HG03457 (cell line): ENCODE results near the gene TPM2.

ENCODE experiments used
- ATAC-seq: cut with Tn5 transposase; IDR thresholded peaks from one replicate; pipeline ENCODE4 v1.9.1; 2021; ENCODE audit warnings: moderate number of reproducible peaks; ENCODE audit not compliant: unreplicated experiment

Gene TPM2

DNA sequence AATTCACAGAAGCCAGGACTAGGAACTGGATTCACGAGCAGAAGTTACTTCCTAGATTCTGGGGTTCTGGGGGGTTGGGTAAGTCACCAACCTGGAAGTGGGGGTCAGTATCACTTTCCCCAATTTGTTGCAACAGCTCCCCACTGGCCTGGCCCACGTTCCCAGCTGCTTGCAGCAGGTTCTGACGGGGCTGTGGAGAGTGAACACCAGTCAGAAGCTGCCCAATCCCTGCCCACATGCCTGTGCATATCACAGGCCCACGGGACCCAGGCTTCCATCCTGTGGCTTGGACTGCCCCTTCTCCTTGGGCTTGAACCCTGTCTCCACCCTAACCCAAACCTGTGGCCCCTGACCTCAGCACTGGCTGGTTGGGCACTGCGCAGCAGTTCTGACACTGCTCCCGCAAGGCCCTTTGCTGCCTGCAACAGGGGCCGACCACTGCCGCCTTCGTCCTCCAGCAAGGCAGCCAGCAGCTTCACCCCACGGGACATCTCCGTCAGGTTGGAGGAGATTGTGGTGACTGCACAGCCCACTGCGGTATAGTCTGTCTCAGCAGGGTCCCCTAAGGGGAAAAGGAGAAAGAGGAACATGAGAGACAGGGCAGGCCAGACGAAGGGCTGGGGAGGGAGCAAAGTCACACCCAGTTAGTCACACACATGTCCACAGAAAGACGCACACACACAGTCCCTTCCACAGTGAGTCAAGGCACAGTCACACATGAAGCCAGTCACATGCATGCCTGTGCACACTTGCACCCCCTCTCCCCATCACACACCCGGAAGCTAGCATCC, 29.2 kb upstream of the TPM2 start:
- ATAC-seq = no peak

DNA sequence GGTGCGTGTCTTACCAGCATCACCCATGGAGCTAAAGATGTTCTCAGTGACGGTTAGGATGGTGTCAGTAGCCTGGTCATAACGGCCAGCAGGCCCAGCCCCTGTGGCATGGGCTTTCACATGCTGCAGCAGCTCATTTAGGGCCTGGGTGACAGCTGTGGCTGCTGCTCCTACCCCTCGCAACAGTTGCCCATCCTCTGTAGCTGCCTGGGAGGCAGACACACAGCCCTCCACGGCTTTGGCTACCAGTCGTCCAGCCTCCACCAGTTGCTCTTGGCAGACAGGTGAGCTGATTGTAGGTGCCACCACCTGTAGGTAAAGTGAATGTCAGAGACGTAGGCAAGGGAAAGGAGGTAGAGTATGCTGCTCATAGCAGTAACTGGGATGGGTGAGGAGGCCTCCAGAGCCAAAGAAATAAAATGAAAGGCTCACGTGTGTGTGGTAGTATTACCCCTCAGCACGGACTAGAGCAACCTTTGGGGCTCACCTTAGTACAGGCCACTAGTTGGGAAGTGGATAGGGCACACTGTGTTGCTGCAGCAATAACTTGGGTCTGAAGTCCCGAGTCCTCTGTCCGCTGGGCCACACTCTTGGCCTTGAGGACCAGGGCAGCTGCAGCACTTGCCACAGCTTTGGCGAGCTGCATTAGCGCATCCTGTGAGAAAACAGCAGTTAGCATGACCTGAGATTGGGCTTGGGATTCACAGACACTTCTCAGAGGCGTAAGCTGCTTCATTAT, 27.6 kb upstream of the TPM2 start:
- ATAC-seq = no peak

DNA sequence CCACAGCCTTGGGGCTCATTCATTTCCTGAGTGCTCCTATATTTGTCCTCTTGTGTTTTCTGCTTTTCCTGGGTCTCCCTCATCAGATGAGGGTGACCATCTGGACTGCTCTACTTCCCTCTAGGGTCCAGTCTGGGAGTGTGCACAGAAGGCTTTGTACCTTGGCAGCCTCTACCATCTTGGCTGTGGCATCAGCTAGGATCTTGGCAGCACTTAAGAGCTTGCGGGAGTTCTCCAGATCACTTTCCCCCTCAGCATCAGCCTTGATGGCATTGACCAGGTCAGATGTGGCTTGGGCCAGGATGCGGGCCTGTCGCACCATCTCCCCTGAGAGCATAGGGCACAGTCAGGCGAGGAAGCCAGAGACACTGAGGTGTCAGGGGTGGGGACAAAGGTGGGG, 26.5 kb upstream of the TPM2 start:
- ATAC-seq = no peak

DNA sequence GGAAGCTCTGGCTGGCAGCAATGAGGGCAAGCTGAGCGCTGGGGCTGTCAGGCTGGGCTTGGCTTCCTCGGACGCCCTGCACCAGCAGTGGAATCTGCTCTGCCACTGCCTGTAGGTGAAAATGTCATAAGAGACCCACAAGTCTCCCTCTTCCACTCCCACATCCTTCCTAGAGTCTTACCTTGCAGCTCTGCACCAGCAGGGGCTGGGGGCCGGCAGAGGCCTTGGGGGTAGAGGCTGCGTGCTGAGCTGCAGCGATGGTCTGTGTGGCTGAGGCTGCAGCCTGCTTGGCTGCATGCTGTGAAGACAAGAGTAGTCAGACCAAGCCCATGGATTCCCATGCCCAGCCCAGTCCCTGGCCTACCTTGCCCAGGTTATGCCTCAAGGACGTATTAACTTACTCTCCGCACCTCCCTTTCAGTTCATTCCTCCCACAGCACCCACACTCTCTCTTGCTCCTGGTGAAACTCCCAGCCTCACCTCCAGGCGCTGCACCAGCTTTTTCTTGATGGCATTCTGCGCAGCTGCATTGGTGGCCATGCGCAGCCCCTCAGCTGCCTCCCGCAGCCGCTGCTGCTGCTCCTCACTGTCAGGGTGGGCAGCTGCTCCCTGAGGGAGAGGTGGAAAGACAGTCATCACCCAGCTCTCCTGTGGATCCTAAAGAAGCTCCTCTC, 25.0 kb upstream of the TPM2 start:
- no peak for ATAC-seq

DNA sequence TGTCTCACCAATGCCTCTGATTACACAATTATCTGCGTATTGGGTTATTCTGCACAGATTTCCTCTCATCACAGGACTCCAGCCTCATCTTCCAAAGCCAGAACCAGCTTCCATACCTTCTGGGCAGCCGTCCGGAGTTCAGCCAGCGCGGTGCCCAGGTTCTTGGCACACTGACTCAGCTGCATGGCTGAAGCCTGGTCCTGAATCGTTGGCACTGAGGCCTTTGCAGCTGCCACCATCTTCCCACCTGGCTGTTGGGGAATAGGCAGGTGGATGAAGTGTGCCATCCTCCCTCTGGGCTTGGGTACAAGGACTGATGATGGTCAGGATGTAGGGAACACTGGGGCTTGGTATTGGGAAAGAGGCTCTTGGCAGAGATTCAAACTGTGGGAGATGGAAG, 24.4 kb upstream of the TPM2 start:
- no peak for ATAC-seq

DNA sequence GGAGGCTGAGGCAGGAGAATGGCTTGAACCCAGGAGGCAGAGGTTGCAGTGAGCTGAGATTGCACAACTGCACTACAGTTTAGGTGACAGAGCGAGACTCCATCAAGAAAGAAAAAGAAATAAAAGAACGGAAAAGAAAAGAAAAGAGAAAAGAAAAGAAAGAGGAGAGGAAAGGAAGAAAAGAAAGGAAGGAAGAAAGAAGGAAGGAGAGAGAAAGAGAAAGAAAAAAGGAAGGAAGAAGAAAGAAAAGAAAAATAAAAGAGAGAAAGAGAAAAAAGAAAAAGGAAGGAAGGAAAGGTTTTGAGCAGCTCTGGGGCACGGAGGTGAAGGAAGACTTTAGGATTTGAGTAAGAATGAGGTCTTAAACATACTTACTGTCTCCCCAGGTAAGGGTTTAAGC, 23.9 kb upstream of the TPM2 start:
- no peak for ATAC-seq

DNA sequence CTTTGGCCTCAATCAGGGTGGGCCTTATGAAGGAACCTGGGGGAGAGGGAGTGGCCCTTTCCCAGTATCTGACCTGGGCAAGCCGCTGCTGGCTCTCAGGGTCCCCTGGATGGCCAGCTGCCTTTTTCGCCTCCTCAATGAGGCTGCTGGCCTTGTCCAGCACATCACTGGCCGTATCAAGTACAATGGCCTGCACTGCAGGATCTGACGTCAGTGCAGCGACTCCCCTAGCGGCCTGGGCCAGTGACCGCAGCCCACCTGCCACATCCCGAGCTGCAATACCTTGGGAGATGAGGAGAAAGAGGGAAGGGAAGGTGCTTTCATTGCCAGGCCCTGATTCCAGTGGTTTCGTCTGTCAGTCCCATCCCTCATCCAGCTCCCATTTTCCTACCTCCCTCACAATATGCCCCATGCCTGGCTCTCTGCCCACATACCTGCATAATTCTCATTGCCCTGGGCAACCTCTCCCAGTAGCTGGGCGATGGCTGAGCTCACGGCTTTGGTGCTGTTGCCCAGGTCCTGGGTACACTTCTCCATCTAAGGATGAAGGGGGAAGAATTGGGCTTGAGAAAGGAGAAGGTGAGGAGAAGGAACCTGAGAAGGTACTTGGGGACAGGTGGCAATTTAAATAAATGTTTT, 23.2 kb upstream of the TPM2 start:
- no peak for ATAC-seq

DNA sequence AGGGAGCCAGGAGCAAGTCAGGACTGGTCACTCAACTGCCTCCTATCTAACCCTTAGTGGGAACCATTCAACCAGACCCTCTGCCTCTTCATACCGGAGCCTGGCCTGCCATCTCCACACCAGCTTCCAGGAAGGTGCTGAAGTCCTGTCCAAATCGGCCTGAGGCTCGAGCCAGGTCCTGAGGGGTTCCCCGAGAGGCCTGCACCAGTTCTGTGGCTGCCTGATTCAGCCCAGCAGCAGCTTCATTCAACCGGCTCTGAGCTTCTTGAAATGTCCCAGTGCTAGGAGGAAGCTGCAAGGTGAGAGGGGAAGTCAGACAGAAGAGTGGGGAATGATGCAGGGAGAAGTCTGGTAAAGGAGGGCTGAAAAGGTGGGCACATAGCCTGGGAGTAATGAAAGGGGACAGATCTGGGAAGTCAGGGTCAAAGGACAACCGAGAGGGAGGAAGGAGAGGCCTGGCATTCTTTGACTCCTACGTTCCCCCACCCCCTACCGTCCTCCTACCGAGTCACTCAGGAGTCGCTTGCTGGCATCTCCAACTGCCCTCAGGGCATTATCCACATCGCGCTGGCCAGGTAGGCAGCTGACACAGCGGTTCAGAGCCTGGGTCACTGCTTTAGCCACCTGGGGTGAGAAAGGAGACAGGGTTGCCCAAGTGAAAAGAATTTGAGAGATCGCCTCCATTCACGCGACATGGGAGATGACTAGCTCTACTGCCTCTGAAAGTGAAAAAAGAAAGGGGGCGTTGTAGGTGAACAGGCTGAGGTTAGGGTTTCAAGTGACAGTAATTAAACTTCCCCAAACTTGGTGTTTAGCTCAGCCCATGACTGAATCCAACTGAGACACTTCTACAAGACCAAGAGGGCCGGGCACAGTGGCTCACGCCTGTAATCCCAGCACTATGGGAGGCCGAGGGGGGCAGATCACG, 22.0 kb upstream of the TPM2 start:
- no peak for ATAC-seq

DNA sequence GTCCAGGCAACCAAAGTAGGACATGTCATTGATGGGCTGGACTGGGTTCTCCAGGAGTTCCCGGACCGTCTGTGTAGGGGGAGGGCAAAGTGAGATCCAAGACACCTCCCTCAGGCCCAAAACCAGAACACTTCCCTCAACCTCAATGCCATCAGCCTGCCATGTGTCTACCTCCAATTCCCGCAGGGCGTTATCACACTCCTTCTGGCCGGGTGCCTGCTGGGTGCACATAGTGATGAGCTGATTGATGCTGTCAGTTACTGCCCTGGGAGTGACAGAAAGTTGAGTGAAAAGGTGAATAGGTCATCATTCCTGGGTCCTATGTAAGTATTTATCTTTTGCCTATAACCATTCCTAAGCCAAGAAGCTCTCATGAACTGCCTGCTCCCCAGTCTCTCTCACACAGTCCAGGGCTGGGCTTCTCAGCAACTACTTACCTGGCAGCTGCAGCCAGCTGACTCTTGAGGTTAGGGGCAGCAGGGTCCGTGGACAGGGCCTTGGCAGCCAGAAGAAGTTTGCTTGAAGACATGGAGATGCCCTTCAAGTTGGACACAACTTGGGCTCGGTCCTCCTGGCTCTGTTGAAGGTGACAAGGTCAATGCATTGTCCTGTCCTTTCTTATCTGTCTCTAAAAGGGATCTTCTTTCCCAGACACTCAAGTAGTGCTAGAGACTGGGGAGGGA, 21.2 kb upstream of the TPM2 start:
- no peak for ATAC-seq

DNA sequence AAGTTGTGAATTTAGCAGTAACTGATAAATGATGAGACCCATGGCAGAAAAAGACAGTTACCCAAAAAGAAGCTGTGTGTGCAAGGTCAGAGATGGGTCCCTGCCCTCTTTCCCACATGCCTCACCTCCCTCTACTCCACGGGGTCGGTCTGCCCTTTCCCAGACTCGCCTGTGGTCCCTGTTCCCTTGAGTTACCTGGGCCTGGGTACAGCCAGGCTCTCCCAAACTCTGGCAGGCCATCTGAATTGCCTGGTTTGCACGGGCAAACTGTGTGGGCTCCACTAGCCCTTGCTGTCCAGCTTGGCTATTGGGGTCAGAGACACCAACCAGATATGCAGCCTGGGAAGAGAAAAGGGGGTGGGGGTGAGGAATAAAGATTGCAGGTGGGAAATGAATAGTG, 18.4 kb upstream of the TPM2 start:
- no peak for ATAC-seq

DNA sequence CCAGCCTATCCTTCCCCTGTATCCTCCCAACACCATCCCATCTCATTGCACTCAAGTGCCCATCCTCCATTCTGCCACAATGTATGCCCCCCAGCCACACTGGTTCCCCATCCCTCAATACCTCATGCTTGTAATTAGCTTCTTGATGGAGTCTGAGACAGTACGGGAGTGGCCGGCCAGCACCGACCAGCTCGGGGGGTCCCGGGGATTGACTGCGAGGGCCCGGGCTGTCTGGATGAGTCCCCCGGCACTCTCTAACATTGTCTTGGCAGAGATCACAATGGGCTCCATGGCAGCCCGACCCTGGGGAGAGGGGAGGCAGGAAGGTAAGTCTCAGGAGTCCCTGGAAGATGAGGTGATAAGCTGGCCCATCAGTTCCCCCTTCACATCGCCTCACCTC, 17.2 kb upstream of the TPM2 start:
- no peak for ATAC-seq

DNA sequence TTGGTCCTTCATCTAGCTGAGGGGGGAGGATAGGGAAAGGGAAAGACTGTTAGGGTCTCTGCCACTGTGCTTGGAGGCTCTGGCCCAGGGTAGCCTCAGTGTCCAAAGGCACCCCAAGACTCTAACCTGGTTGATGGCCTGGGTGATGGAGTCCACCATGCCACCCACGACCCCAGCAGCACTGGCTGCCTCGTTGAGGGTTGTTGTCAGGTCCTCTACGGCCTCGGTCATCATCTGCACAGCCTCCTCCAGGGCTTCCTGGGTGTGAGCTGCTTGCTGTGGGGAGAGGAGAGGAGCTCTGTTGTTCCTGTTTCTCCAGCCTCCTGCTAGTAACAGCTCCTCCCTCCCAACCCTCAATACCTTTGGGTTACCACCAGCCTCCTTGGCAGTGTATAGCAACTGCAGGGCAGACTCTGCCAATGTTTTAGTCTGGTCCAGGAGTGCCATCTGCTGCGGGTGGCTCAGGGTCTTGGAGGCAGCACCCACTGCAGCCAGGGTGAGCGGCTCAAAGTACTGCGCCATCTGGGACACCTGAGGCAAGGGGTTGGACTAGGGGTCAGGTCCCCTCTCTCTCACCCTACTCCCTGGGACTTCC, 16.2 kb upstream of the TPM2 start:
- ATAC-seq = no peak

DNA sequence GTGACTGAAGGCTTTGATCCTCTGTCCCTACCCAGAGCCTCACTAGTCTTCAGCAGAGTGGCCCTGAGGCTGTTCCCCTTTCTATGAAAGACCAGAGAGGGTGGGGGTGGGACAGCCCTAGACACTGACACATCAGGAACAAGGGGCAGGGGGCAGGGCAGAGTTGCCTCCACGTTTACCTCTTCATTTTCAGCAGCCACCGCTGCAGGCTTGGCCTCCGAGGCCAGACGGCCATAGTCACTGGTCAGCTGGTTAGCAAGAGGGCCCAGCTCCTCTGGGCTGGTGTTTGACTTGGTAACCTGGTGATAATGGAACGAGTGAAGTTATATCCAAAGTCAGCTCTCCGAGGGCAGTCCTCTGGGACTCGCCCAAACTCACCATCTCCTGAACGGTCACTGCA, 15.6 kb upstream of the TPM2 start:
- no peak for ATAC-seq

DNA sequence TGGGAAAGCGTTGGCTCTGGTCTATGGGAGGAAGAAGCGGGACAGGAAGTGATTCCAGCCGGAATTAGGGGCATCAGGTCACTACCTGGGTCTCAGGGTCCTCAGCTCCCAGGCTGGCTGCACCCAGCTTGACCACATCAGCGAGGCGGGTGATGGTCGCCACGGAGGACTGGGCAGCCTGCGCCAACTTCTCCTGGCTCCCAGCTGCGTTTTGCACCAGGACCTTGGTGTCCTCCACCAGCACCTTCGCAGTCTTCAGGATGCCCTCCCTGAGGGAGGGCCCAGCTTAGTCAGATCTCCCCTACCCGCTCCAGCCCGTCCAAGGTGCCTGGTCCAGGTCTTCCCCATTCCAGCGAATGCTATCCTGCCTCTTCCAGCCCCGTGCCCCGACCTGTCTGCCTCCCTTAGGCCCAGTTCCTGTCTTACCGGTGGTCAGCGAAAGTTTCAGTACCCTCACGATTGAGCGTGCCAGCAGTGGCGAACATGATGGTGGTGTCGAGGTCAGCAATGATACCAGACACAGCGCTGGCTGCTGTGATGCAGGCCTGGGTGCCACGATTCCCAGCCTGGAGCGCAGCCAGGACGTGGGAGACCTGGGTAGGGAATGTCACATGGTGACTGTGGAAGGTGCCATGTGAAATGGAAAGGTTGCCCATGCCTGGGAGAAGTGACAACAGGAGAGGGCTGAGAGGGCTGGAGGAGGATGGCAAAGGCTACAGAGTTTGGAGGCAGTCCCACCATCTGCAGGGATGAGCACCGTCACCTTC, 14.4 kb upstream of the TPM2 start:
- no peak for ATAC-seq

DNA sequence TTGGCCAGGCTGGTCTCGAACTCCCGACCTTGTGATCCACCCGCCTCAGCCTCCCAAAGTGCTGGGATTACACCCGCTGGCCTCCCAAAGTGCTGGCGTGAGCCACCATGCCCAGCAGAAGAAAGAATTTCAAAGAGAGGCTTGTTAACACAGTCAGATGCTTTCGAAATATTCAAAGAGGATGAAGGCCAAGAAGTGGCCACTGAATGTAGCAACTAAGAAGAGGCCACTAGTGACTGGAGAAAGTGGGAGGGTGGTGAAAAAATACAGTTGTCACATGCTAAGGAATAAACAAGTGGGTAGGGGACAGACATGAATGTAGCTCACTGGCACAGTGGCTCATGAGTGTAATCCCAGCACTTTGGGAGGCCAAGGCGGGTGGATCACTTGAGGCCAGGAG, 13.0 kb upstream of the TPM2 start:
- ATAC-seq = no peak

DNA sequence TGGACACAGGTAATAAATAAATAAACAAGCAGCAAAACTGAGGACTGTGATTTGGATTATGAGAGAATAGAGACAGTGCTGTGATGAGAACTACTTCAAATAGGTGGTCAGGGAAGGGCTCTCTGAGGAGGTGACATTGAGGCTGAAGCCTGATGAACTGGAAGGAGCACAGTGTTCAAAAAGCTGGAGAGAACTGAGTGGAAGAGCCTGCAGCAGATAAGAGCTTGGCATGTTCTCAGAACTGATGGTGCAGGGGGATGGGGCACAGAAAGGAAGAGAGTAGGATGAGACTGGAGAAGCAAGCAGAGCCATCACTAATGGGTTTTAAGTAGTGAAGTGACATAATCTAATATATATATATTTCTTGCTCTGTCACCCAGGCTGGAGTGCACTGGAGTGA, 11.2 kb upstream of the TPM2 start:
- ATAC-seq = no peak

DNA sequence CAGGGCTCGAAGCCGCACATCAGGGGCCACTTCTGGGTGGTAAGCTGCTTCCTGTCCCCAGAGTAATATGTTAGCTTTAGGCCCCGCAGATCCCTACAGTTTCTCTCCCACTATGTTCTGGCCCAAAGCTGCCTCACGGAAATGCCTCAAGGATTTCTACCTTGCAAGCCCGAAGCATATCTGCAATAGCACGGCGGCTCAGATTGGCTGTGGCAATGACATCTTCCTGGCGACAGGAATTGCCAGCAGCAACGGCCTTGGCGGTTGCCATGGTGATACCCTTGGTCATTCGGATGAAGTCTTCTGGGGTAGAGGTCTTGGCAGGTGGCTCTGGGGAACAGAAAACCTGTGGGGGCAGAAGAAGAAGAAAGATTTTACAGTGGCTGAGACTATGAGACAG, 10.3 kb upstream of the TPM2 start:
- ATAC-seq = no peak

DNA sequence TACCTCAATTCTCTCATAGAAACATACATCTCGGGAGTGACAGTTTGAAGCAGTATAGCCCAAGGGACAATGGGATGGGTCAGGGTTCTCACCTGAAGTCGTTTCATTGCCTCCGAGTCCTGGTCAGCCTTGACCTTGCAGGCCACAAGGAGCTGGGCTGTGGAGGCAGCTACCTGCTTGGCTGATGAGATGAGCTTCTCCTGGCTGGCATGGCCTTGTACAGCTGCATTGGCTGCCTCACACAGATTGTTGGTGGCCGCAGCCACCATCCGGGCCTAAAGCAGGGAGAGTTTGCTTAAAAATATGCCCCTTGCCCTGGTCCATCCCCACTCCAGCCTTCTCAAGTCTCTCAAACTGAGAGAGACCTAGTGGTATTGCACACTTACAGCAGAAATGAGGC, 8.5 kb upstream of the TPM2 start:
- ATAC-seq = no peak

DNA sequence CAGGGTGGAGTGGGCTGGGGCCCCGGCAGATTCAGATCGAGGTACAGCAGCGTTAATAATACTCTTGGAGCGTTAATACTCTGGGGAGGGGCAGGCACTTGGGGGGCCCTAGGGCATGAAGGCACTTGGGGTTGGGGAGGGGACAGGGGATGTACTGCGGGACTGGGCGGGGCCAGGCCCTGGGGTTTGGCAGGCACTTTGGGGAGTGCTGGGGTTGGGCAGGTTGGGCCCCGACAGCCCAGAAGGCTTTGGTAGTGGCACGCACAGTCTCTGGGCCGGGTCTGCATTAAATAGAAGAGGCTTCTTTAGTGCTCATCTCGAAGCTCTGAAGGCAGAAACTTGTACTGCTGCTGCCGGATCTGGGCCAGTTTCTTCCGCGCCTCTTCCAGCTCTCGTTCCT, 7.8 kb upstream of the TPM2 start:
- no peak for ATAC-seq
